ENCODE measurements around the gene KLHL3. TPM values are rescaled to one million over a fixed set of nuclear protein-coding genes. Genes with fewer than 3 reads are reported as not detected.

KLHL3 gene
- polyA plus RNA-seq, 1 experiment, result 2.2 TPM

- TF ChIP-seq CTCF (IDR thresholded peaks at IDR 0.05; ENCODE audit: low read depth, low read length), result no peak
- CTCF ChIA-PET, result interaction anchor here (0.6 kb wide), 1 partner anchor 18 kb away, joined by 3 read pairs; no protein-coding TSS in a partner anchor
- no peak for DNase-seq (ENCODE audit: low read depth, low spot score)
Observed at GRCh38 chr5:137679910-137680309, 56.0 kb downstream of the KLHL3 start.

GRCh38 chr5:137679195-137679594 lies 56.7 kb downstream of the KLHL3 start:
- TF ChIP-seq CTCF (IDR thresholded peaks at IDR 0.05; ENCODE audit: low read depth, low read length), result no peak
- Histone ChIP-seq H3K4me3 (ENCODE audit: low read depth, low read length) (no peak overlapping the region), H3K27me3 (ENCODE audit: control insufficient read depth, insufficient read depth, low read length) (no peaks in the 10 kb centered on the region), H3K9me3 (ENCODE audit: control insufficient read depth, insufficient read depth, low read length) (no peaks in the 10 kb centered on the region), H3K27ac (ENCODE audit: low read depth, low read length) (no peak overlapping the region)
- POLR2A ChIA-PET, result no interaction called here
- DNase-seq (ENCODE audit: low read depth, low spot score), result no peak
- CTCF ChIA-PET, result interaction anchor here (0.6 to 2.2 kb wide), 3 partner anchors 17 to 63 kb away, joined by 3 to 7 read pairs (median 3); no protein-coding TSS in a partner anchor

More at GRCh38 chr5:137679910-137680309, 56.0 kb downstream of the KLHL3 start:
- Histone ChIP-seq H3K9me3 (ENCODE audit: control insufficient read depth, insufficient read depth, low read length) (no peaks in the 10 kb centered on the region), H3K27me3 (ENCODE audit: control insufficient read depth, insufficient read depth, low read length) (no peaks in the 10 kb centered on the region), H3K27ac (ENCODE audit: low read depth, low read length) (no peak overlapping the region), H3K4me3 (ENCODE audit: low read depth, low read length) (no peak overlapping the region)
- POLR2A ChIA-PET, result no interaction called here

GRCh38 chr5:137672881-137673280 lies 63.0 kb downstream of the KLHL3 start:
- no peaks in the 10 kb centered on the region for H3K27me3 ChIP-seq (ENCODE audit: control insufficient read depth, insufficient read depth, low read length)
- TF ChIP-seq CTCF (IDR thresholded peaks at IDR 0.05; ENCODE audit: low read depth, low read length), result no peak
- no peak overlapping the region for H3K27ac ChIP-seq (ENCODE audit: low read depth, low read length)
- ChIA-PET CTCF (interaction anchor here (0.6 to 3.0 kb wide), 2 partner anchors 14 to 70 kb away, joined by 5 to 23 read pairs; no protein-coding TSS in a partner anchor), POLR2A (no interaction called here)
- no peak for DNase-seq (ENCODE audit: low read depth, low spot score)
- H3K9me3 ChIP-seq (ENCODE audit: control insufficient read depth, insufficient read depth, low read length), result no peaks in the 10 kb centered on the region; the same call in 1 of the 2 replicates
- no peak overlapping the region for H3K4me3 ChIP-seq (ENCODE audit: low read depth, low read length)

- Histone ChIP-seq H3K9me3 (ENCODE audit: control insufficient read depth, insufficient read depth, low read length) (no peaks in the 10 kb centered on the region; the same call in 1 of the 2 replicates), H3K27ac (ENCODE audit: low read depth, low read length) (no peak overlapping the region), H3K4me3 (ENCODE audit: low read depth, low read length) (no peak overlapping the region), H3K27me3 (ENCODE audit: control insufficient read depth, insufficient read depth, low read length) (no peaks in the 10 kb centered on the region)
- TF ChIP-seq CTCF (IDR thresholded peaks at IDR 0.05; ENCODE audit: low read depth, low read length), result no peak
- ChIA-PET CTCF (interaction anchor here (0.6 to 3.8 kb wide), 4 partner anchors 10 to 71 kb away, joined by 5 to 43 read pairs (median 14); no protein-coding TSS in a partner anchor), POLR2A (no interaction called here)
- no peak for DNase-seq (ENCODE audit: low read depth, low spot score)
Observed at GRCh38 chr5:137672001-137672400, 63.9 kb downstream of the KLHL3 start.

- no peak for DNase-seq (ENCODE audit: low read depth, low spot score)
- TF ChIP-seq CTCF (IDR thresholded peaks at IDR 0.05; ENCODE audit: low read depth, low read length), result no peak
- Histone ChIP-seq H3K9me3 (ENCODE audit: control insufficient read depth, insufficient read depth, low read length) (no peaks in the 10 kb centered on the region; the same call in 1 of the 2 replicates), H3K27me3 (ENCODE audit: control insufficient read depth, insufficient read depth, low read length) (no peaks in the 10 kb centered on the region), H3K4me3 (ENCODE audit: low read depth, low read length) (no peak overlapping the region), H3K27ac (ENCODE audit: low read depth, low read length) (no peak overlapping the region)
- ChIA-PET POLR2A (no interaction called here), CTCF (interaction anchor here (1.1 to 3.8 kb wide), 3 partner anchors 10 to 109 kb away, joined by 4 to 43 read pairs (median 10); no protein-coding TSS in a partner anchor)
Observed at GRCh38 chr5:137669811-137670210, 66.1 kb downstream of the KLHL3 start.
